Measurements from ENCODE around the gene MAJIN.

The MAJIN gene

GRCh38 chr11:64933213-64933934 is 38.5 kb downstream of the MAJIN start:
- in situ Hi-C loops (cut with MboI; ENCODE audit: low sequenced_read_pairs): no loop called here

GRCh38 chr11:64932324-64932723 is 39.6 kb downstream of the MAJIN start:
- in situ Hi-C loops (cut with MboI; ENCODE audit: low sequenced_read_pairs): no loop called here

- in situ Hi-C loops (cut with MboI; ENCODE audit: low sequenced_read_pairs): no loop called here
Observed at GRCh38 chr11:64931290-64931689, 40.6 kb downstream of the MAJIN start.

GRCh38 chr11:64930340-64930739 is 41.6 kb downstream of the MAJIN start:
- in situ Hi-C loops (cut with MboI; ENCODE audit: low sequenced_read_pairs): no loop called here

- in situ Hi-C loops (cut with MboI; ENCODE audit: low sequenced_read_pairs): no loop called here
Observed at GRCh38 chr11:64929625-64930024, 42.3 kb downstream of the MAJIN start.

GRCh38 chr11:64928957-64929356 is 43.0 kb downstream of the MAJIN start:
- in situ Hi-C loops (cut with MboI; ENCODE audit: low sequenced_read_pairs): no loop called here

GRCh38 chr11:64926689-64927088 is 45.2 kb downstream of the MAJIN start:
- in situ Hi-C loops (cut with MboI; ENCODE audit: low sequenced_read_pairs): no loop called here

- in situ Hi-C loops (cut with MboI; ENCODE audit: low sequenced_read_pairs): no loop called here
Observed at GRCh38 chr11:64925536-64926436, 46.1 kb downstream of the MAJIN start.

GRCh38 chr11:64924910-64925284 is 47.0 kb downstream of the MAJIN start:
- in situ Hi-C loops (cut with MboI; ENCODE audit: low sequenced_read_pairs): no loop called here

- in situ Hi-C loops (cut with MboI; ENCODE audit: low sequenced_read_pairs): no loop called here
Observed at GRCh38 chr11:64923944-64924909, 47.7 kb downstream of the MAJIN start, which contains the start of gene PPP2R5B. PPP2R5B (plus strand) TSS chr11:64924689; CDS start chr11:64925735, 1,046 bp downstream.

GRCh38 chr11:64923151-64923661 is 48.7 kb downstream of the MAJIN start:
- in situ Hi-C loops (cut with MboI; ENCODE audit: low sequenced_read_pairs): no loop called here

GRCh38 chr11:64921384-64921783 is 50.5 kb downstream of the MAJIN start:
- in situ Hi-C loops (cut with MboI; ENCODE audit: low sequenced_read_pairs): no loop called here

GRCh38 chr11:64920124-64920523 is 51.8 kb downstream of the MAJIN start:
- in situ Hi-C loops (cut with MboI; ENCODE audit: low sequenced_read_pairs): no loop called here

GRCh38 chr11:64919627-64920026 is 52.3 kb downstream of the MAJIN start:
- in situ Hi-C loops (cut with MboI; ENCODE audit: low sequenced_read_pairs): no loop called here

- in situ Hi-C loops (cut with MboI; ENCODE audit: low sequenced_read_pairs): no loop called here
Observed at GRCh38 chr11:64918017-64918416, 53.9 kb downstream of the MAJIN start.

GRCh38 chr11:64917663-64917995 is 54.3 kb downstream of the MAJIN start:
- in situ Hi-C loops (cut with MboI; ENCODE audit: low sequenced_read_pairs): no loop called here

GRCh38 chr11:64916775-64917662 is 54.9 kb downstream of the MAJIN start, which contains the start of gene ATG2A:
ATG2A (minus strand) TSS chr11:64917209; CDS start chr11:64917135, 74 bp downstream.
- in situ Hi-C loops (cut with MboI; ENCODE audit: low sequenced_read_pairs): no loop called here

GRCh38 chr11:64916040-64916774 is 55.7 kb downstream of the MAJIN start:
- in situ Hi-C loops (cut with MboI; ENCODE audit: low sequenced_read_pairs): no loop called here

GRCh38 chr11:64915376-64915887 is 56.5 kb downstream of the MAJIN start:
- in situ Hi-C loops (cut with MboI; ENCODE audit: low sequenced_read_pairs): no loop called here

Measured in HL-60/S4 treated with phorbol 12-myristate 13-acetate at 8.2 ng/mL for 4 days and 3 days (cell line).